Vagina (tissue), 2 donors: ENCODE data around the gene PARVA. TPM values are rescaled to one million over a fixed set of nuclear protein-coding genes. Genes with fewer than 3 reads are reported as not detected.

Experiments used
- DNase-seq, 2 donors: peaks; one replicate each; pipeline ENCODE4 v3.0.0-alpha.2; 2017; ENCODE audit errors: extremely low spot score in 2 of 2
- H3K27ac ChIP-seq: fragments of 200-600 bp; sonication (generic); one replicate; pipeline ENCODE4 v1.5.1; 2019
- H3K27me3 ChIP-seq: fragments of 200-600 bp; sonication (generic); one replicate; pipeline ENCODE4 v1.5.1; 2019
- H3K36me3 ChIP-seq, 2 donors: fragments of 200-600 bp; sonication (generic); one replicate each; pipeline ENCODE4 v1.5.1; 2017 to 2019
- H3K4me1 ChIP-seq: fragments of 200-600 bp; sonication (generic); one replicate; pipeline ENCODE4 v1.5.1; 2019
- H3K4me3 ChIP-seq, 2 donors: fragments of 200-600 bp; sonication (generic); 1 replicate in 1 of 2; 2 replicates in 1 of 2; pipeline ENCODE4 v1.5.1; 2016 to 2019
- H3K9me3 ChIP-seq: fragments of 200-600 bp; sonication (generic); one replicate; pipeline ENCODE4 v1.5.1; 2019
- POLR2A ChIP-seq, 2 donors: fragments of 450-650 bp; IDR thresholded peaks; one replicate each; pipeline ENCODE4 v1.6.1; 2017; ENCODE audit warnings: antibody characterized with exemption in 2 of 2, mild to moderate bottlenecking in 2 of 2, moderate library complexity in 2 of 2
- POLR2AphosphoS5 ChIP-seq, 2 donors: sonication (generic); formaldehyde crosslinking; IDR thresholded peaks; one replicate each; pipeline ENCODE4 v1.9.0; 2017; ENCODE audit warnings: antibody characterized with exemption in 2 of 2, mild to moderate bottlenecking in 2 of 2, low read depth in 1 of 2; ENCODE audit not compliant: insufficient read depth in 1 of 2
- intact Hi-C: fragments of 100-400 bp; cut with DNase I; formaldehyde crosslinking; loops from one replicate; pipeline ENCODE4 v1.15.1; 2023
- total RNA-seq: library from RNA; depleted of rRNA; stranded (reverse); fragments of >200 nt; gene quantifications from one replicate; pipeline ENCODE4 v1.2.3, GENCODE V29; 2016
- TF ChIP-seq, protein P1 (sequence below), 3 experiments: fragments of 450-650 bp in 2 of 3; fragments of 200-600 bp in 1 of 3; sonication (generic) in 1 of 3; IDR thresholded peaks; one replicate each; pipeline ENCODE4 v1.5.1; 2017 to 2019; ENCODE audit warnings: antibody characterized with exemption in 3 of 3, mild to moderate bottlenecking in 2 of 3, moderate library complexity in 2 of 3

The PARVA gene
- total RNA-seq, 1 donor from 2014 or later, result 51.1 TPM

- no peaks in the 10 kb centered on the region for H3K36me3 ChIP-seq
- H3K4me3 ChIP-seq, result peak overlapping the region in 1 of 2 donors; percentile 3
These were observed 53.7 kb downstream of the PARVA start for GRCh38 chr11:12430954-12431595.

DNA sequence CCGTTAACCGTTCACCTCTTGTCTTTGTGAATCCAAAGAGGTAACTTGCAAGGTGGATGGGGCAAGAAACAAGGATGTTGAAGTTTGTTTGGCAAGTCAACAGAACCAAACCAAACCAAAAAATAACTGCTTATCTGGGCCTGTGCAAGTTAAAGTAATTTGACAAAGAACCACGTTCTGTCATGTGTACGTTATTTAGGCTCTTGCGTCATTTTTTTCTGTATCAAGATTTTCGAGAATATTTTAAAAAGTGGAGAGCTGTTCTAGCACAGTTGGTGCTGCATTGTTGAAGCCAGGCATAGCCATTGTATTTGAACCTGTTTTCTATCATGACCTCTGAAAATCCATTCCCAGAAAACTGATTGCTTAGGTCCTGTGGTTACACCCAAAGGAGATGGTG is 55.1 kb downstream of the PARVA start:
- H3K36me3 ChIP-seq, result no peaks in the 10 kb centered on the region
- H3K9me3 ChIP-seq, result no peaks in the 10 kb centered on the region
- no peak overlapping the region for H3K4me3 ChIP-seq
- peak overlapping the region; percentile 91 for H3K27ac ChIP-seq
- no peak for DNase-seq
- no peaks in the 10 kb centered on the region for H3K27me3 ChIP-seq
- TF ChIP-seq, protein P1, sequence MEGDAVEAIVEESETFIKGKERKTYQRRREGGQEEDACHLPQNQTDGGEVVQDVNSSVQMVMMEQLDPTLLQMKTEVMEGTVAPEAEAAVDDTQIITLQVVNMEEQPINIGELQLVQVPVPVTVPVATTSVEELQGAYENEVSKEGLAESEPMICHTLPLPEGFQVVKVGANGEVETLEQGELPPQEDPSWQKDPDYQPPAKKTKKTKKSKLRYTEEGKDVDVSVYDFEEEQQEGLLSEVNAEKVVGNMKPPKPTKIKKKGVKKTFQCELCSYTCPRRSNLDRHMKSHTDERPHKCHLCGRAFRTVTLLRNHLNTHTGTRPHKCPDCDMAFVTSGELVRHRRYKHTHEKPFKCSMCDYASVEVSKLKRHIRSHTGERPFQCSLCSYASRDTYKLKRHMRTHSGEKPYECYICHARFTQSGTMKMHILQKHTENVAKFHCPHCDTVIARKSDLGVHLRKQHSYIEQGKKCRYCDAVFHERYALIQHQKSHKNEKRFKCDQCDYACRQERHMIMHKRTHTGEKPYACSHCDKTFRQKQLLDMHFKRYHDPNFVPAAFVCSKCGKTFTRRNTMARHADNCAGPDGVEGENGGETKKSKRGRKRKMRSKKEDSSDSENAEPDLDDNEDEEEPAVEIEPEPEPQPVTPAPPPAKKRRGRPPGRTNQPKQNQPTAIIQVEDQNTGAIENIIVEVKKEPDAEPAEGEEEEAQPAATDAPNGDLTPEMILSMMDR (IDR thresholded peaks at IDR 0.05), result no peak
- no peak for TF ChIP-seq POLR2AphosphoS5 (IDR thresholded peaks at IDR 0.05; ENCODE audit: insufficient read depth in 1 of 2, low read depth in 1 of 2)
- no peak for TF ChIP-seq POLR2A (IDR thresholded peaks at IDR 0.05)
- intact Hi-C loops, result no loop called here
- peaks cover 70% of the 10 kb centered on the region for H3K4me1 ChIP-seq

More at GRCh38 chr11:12430954-12431595, 53.7 kb downstream of the PARVA start:
- TF ChIP-seq POLR2A (IDR thresholded peaks at IDR 0.05) (no peak), POLR2AphosphoS5 (IDR thresholded peaks at IDR 0.05; ENCODE audit: insufficient read depth in 1 of 2, low read depth in 1 of 2) (peak; percentile 36 to 97)
- TF ChIP-seq, protein P1 (IDR thresholded peaks at IDR 0.05), result no peak
- DNase-seq, result no peak
- Histone ChIP-seq H3K4me1 (peaks cover 74% of the 10 kb centered on the region), H3K9me3 (no peaks in the 10 kb centered on the region), H3K27me3 (no peaks in the 10 kb centered on the region), H3K27ac (peak overlapping the region; percentile 91)
- intact Hi-C loops, result no loop called here

DNA sequence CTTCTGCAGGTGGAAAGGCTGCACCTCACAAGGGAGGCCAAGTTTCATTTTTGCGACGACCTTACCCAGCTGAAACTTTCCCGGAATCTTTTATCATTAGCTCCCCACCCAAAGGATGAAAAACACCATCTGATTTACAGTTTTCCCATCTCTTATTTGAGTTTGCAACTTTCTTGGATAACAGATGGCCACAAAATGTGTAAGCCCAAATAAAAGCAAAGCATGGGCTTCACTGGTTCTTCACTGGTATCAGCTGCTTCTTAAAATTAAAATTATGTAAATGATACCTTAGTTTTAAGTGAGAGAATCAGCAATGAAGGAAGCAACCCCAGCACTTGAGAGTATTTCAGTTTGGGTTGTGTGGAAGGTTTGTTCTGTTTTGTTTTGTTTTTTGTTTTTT is 55.8 kb downstream of the PARVA start:
- no peak overlapping the region for H3K4me3 ChIP-seq
- H3K27ac ChIP-seq, result peak overlapping the region; percentile 91
- DNase-seq, result no peak
- TF ChIP-seq POLR2A (IDR thresholded peaks at IDR 0.05) (no peak), POLR2AphosphoS5 (IDR thresholded peaks at IDR 0.05; ENCODE audit: insufficient read depth in 1 of 2, low read depth in 1 of 2) (no peak)
- TF ChIP-seq, protein P1 (IDR thresholded peaks at IDR 0.05), result no peak
- peaks cover 65% of the 10 kb centered on the region for H3K4me1 ChIP-seq
- intact Hi-C loops, result no loop called here
- H3K36me3 ChIP-seq, result no peaks in the 10 kb centered on the region
- no peaks in the 10 kb centered on the region for H3K9me3 ChIP-seq
- H3K27me3 ChIP-seq, result no peaks in the 10 kb centered on the region

DNA sequence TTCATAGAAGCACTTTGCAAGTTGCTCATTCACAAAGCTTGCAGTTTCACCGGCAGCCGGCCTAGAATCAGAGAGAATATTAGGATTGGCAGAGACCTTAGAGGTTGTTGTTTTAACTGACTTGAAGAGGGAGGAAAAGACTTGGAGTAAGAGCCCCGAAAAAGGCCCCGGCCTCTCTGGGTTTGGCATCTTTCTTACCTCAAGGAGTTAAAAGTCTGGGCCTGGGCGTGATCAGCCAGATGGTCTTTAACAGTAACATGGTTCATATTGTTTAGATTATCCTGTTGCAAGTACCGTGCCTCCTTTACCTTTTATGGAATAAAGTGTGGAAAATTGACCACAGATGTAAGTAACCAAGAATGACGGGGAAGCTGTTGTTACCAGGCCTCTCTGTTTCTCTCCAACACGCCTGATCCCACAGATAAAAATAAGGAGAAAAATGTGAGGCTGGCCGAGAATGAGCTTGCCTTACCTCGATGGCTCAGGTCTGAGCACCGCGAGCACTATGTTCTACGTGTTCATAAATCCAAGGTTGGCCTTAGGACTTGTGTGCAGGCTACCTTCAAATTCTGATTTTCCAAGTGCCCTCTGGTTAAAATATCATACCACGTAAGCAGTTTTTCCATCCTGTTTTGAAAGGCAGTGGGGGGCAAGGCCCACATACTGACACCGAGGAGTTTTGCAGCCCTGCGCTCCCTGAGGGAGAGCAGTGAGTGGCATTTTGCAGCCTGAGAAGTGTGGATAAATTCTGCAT is 56.4 kb downstream of the PARVA start:
- H3K4me1 ChIP-seq, result peaks cover 65% of the 10 kb centered on the region
- TF ChIP-seq, protein P1 (IDR thresholded peaks at IDR 0.05), result no peak
- TF ChIP-seq POLR2AphosphoS5 (IDR thresholded peaks at IDR 0.05; ENCODE audit: insufficient read depth in 1 of 2, low read depth in 1 of 2), result peak; percentile 13 to 23
- intact Hi-C loops, result no loop called here
- DNase-seq, result no peak
- no peak overlapping the region for H3K4me3 ChIP-seq
- H3K27me3 ChIP-seq, result no peaks in the 10 kb centered on the region
- no peaks in the 10 kb centered on the region for H3K9me3 ChIP-seq
- H3K36me3 ChIP-seq, result no peaks in the 10 kb centered on the region
- peak overlapping the region; percentile 91 for H3K27ac ChIP-seq

GRCh38 chr11:12434325-12434654 is 56.9 kb downstream of the PARVA start:
- Histone ChIP-seq H3K4me3 (no peak overlapping the region), H3K4me1 (peaks cover 67% of the 10 kb centered on the region), H3K27me3 (no peaks in the 10 kb centered on the region), H3K27ac (peak overlapping the region; percentile 91), H3K36me3 (no peaks in the 10 kb centered on the region), H3K9me3 (no peaks in the 10 kb centered on the region)
- TF ChIP-seq POLR2AphosphoS5 (IDR thresholded peaks at IDR 0.05; ENCODE audit: insufficient read depth in 1 of 2, low read depth in 1 of 2) (peak in 1 of 2 donors; percentile 9), POLR2A (IDR thresholded peaks at IDR 0.05) (no peak)
- TF ChIP-seq, protein P1 (IDR thresholded peaks at IDR 0.05), result no peak
- intact Hi-C loops, result no loop called here
- no peak for DNase-seq
